Ovary (tissue), 9 donors: Measurements from ENCODE around the gene GPR17. TPM values are rescaled to one million over a fixed set of nuclear protein-coding genes. Genes with fewer than 3 reads are reported as not detected.

ENCODE experiments used
- DNase-seq, 5 donors: peaks; one replicate each; pipeline ENCODE4 v3.0.0-alpha.2; 2019 to 2020
- H3K27ac ChIP-seq, 2 donors: fragments of 200-600 bp; one replicate each; pipeline versions ENCODE4 v1.5.1 to v1.8.0; 2019 to 2022
- H3K27me3 ChIP-seq: fragments of 200-600 bp; one replicate; pipeline ENCODE4 v1.8.0; 2022
- H3K36me3 ChIP-seq: fragments of 200-600 bp; sonication (generic); one replicate; pipeline ENCODE4 v1.5.1; 2019
- H3K4me1 ChIP-seq: one replicate; pipeline ENCODE4 v1.8.1; 2013; ENCODE audit warnings: mild to moderate bottlenecking, moderate library complexity; ENCODE audit not compliant: insufficient read depth
- H3K4me3 ChIP-seq: fragments of 200-600 bp; sonication (generic); one replicate; pipeline ENCODE4 v1.5.1; 2017
- H3K9me3 ChIP-seq, 2 donors: fragments of 200-600 bp in 1 of 2; sonication (generic) in 1 of 2; one replicate each; pipeline versions ENCODE4 v1.5.1 to v1.8.1; 2013 to 2019; ENCODE audit warnings: mild to moderate bottlenecking in 1 of 2, moderate library complexity in 1 of 2
- CTCF ChIP-seq, 3 donors: fragments of 450-650 bp in 2 of 3; fragments of 200-600 bp in 1 of 3; IDR thresholded peaks; one replicate each; pipeline versions ENCODE4 v1.5.1 to v1.8.0; 2016 to 2022; ENCODE audit warnings: antibody characterized with exemption in 3 of 3, mild to moderate bottlenecking in 1 of 3
- EP300 ChIP-seq: sonication (generic); formaldehyde crosslinking; IDR thresholded peaks from one replicate; pipeline ENCODE4 v1.6.1; 2017; ENCODE audit warnings: antibody characterized with exemption
- POLR2A ChIP-seq: fragments of 450-650 bp; IDR thresholded peaks from one replicate; pipeline ENCODE4 v1.6.1; 2017; ENCODE audit warnings: antibody characterized with exemption, mild to moderate bottlenecking, moderate library complexity
- WGBS, 3 donors: extraction: QIAGEN DNeasy Blood & Tissue Kit in 1 of 3; methylation state at CpG; one replicate each; pipeline versions ENCODE4 v1.1.5 to v1.1.7; 2013 to 2017; 5-methylcytosine and 5-hydroxymethylcytosine counted together
- intact Hi-C, 4 donors: fragments of 100-400 bp; cut with DNase I; formaldehyde crosslinking; loops; one replicate each; pipeline versions ENCODE4 v1.11.0 to v1.15.1; 2022 to 2023
- polyA plus RNA-seq, 2 donors: library from polyadenylated mRNA; stranded (reverse); fragments of 200-250 nt in 1 of 2; fragments of 350-450 nt in 1 of 2; fragmentation: Illumina TruSeq in 1 of 2; extraction: RNeasy Lipid Tissue Mini Kit (QIAGEN cat#74804) in 1 of 2; gene quantifications; one replicate each; pipeline ENCODE4 v1.2.3, GENCODE V29; 2013 to 2014
- total RNA-seq, 7 donors: library from RNA; depleted of rRNA in 2 of 7; stranded (reverse); fragments of >200 nt in 2 of 7; fragmentation: NEBNext Ultra II Directional in 3 of 7; extraction: Animal tissue kit (Norgen Biotek cat#: 25700) in 3 of 7; gene quantifications; one replicate each; pipeline versions ENCODE4 v1.1.0 to v1.2.4, GENCODE V29; 2016 to 2023
- donor health status: DM: no; HTN: no; CAD: no; lungs with moderate emphysema.
- donor health status: DM: no; HTN: no; CAD: no.
- donor health status: Bipolar disorder and iron deficiency.
- donor health status: DM: yes; HTN: yes; CAD: no.
- donor health status: DM: no; HTN: no; CAD: no.
- donor health status: DM: yes; HTN: yes; CAD: no.

The GPR17 gene
- total and polyA plus RNA-seq, 9 donors: 0.18 TPM; not detected in 8

- 68 to 79% (median 75%) methylated on average over 7 of the region's 7 CpGs for WGBS, 3 donors
- Histone ChIP-seq H3K36me3 (no peaks in the 10 kb centered on the region), H3K4me1 (no peaks in the 10 kb centered on the region), H3K4me3 (no peak overlapping the region), H3K9me3 (peaks cover 0 to 4% of the 10 kb centered on the region in 2 donors), H3K27ac (no peak overlapping the region), H3K27me3 (no peaks in the 10 kb centered on the region)
- DNase-seq: no peak
- TF ChIP-seq EP300: no peak
- TF ChIP-seq CTCF (IDR thresholded peaks at IDR 0.05): no peak
- no peak for TF ChIP-seq POLR2A
- intact Hi-C loops: no loop called here
Observed at GRCh38 chr2:127618551-127619202, 27.3 kb upstream of the GPR17 start.

DNA sequence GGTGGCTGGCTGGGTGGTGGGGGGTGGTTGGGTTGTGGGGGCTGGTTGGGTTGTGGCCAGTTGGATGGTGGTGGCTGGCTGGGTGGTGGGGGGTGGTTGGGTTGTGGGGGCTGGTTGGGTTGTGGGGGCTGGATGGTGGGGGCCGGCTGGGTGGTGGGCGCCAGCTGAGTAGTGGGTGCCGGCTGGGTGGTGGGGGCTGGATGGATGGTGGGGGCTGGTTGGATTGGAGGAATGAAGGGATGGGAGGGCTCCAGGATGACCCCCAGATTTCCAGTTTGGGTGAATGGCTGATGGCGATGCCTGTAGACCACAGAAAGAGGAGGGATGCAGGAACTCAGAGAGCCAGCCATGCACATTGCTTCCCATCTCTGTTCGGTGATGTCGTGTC is 26.8 kb upstream of the GPR17 start:
- Histone ChIP-seq H3K27me3 (no peaks in the 10 kb centered on the region), H3K9me3 (peaks cover 0 to under 1% of the 10 kb centered on the region in 2 donors), H3K4me1 (no peaks in the 10 kb centered on the region), H3K36me3 (no peaks in the 10 kb centered on the region), H3K4me3 (no peak overlapping the region), H3K27ac (no peak overlapping the region)
- TF ChIP-seq EP300: no peak
- no peak for TF ChIP-seq POLR2A
- TF ChIP-seq CTCF (IDR thresholded peaks at IDR 0.05): no peak
- intact Hi-C loops: no loop called here
- DNase-seq: no peak
- 95% methylated on average over 6 of the region's 6 CpGs for WGBS, 3 donors

GRCh38 chr2:127619877-127620705 is 25.9 kb upstream of the GPR17 start:
- peak in 2 of 5 donors; percentile 9 to 21 for DNase-seq
- intact Hi-C loops: no loop called here
- Histone ChIP-seq H3K4me3 (no peak overlapping the region), H3K27ac (no peak overlapping the region), H3K27me3 (no peaks in the 10 kb centered on the region), H3K4me1 (no peaks in the 10 kb centered on the region), H3K36me3 (no peaks in the 10 kb centered on the region), H3K9me3 (no peaks in the 10 kb centered on the region)
- 46 to 51% (median 48%) methylated on average over 16 of the region's 16 CpGs for WGBS, 3 donors
- no peak for TF ChIP-seq POLR2A
- TF ChIP-seq EP300: no peak
- no peak for TF ChIP-seq CTCF (IDR thresholded peaks at IDR 0.05)

DNA sequence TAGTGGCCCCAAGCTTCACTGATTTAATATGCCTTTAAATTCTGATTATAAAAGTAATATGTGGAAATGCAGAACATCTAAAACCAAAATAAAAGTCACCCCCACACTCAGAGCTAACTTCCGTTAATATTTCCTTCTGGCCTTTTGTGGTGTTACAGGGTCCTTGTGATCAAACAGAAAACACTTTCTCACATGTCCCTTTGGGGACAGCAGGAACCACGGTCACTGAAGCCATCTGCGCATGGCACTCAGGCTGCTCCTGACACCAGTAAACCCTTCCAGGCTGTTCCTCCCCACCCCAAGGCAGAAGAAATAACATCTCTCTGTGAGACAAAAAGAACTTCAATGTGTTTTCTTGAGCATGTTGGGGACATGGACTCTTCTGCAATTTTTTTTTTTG is 25.1 kb upstream of the GPR17 start:
- Histone ChIP-seq H3K4me3 (no peak overlapping the region), H3K9me3 (no peaks in the 10 kb centered on the region), H3K27ac (no peak overlapping the region), H3K27me3 (no peaks in the 10 kb centered on the region), H3K36me3 (no peaks in the 10 kb centered on the region), H3K4me1 (no peaks in the 10 kb centered on the region)
- no peak for DNase-seq
- WGBS, 3 donors: 75 to 79% (median 75%) methylated on average over 3 of the region's 3 CpGs
- intact Hi-C loops: no loop called here
- TF ChIP-seq EP300: no peak
- no peak for TF ChIP-seq CTCF (IDR thresholded peaks at IDR 0.05)
- TF ChIP-seq POLR2A: no peak
